B cell (primary cell): ENCODE measurements around the gene VCL.

Experiments
- EZH2 ChIP-seq: IDR thresholded peaks from 2 replicates; pipeline ENCODE4 v1.6.1; 2012; ENCODE audit warnings: borderline replicate concordance, low read depth, mild to moderate bottlenecking, moderate library complexity, low read length; ENCODE audit not compliant: insufficient read depth, poor library complexity, severe bottlenecking
- TF ChIP-seq, protein P1 (sequence below): fragments of 200-600 bp; IDR thresholded peaks from one replicate; pipeline ENCODE4 v1.8.0; 2022; ENCODE audit warnings: antibody characterized with exemption, mild to moderate bottlenecking

DNA sequence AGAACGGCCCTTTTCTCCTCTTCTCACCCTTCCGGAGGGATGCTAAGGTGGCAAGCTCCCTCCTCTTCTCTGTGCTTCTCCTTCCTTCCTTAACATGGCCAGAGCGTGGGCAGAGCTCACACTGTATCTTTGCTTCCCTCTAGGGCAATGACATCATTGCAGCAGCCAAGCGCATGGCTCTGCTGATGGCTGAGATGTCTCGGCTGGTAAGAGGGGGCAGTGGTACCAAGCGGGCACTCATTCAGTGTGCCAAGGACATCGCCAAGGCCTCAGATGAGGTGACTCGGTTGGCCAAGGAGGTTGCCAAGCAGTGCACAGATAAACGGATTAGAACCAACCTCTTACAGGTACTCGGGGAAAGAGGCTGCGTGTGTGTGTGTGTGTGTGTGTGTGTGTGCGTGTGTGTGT is 116.1 kb downstream of the VCL start:
- TF ChIP-seq, protein P1, sequence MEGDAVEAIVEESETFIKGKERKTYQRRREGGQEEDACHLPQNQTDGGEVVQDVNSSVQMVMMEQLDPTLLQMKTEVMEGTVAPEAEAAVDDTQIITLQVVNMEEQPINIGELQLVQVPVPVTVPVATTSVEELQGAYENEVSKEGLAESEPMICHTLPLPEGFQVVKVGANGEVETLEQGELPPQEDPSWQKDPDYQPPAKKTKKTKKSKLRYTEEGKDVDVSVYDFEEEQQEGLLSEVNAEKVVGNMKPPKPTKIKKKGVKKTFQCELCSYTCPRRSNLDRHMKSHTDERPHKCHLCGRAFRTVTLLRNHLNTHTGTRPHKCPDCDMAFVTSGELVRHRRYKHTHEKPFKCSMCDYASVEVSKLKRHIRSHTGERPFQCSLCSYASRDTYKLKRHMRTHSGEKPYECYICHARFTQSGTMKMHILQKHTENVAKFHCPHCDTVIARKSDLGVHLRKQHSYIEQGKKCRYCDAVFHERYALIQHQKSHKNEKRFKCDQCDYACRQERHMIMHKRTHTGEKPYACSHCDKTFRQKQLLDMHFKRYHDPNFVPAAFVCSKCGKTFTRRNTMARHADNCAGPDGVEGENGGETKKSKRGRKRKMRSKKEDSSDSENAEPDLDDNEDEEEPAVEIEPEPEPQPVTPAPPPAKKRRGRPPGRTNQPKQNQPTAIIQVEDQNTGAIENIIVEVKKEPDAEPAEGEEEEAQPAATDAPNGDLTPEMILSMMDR, result no peak
- no peak for TF ChIP-seq EZH2
